Stimulated activated naive B cell treated with anti-CD40 and anti-IgM and Interleukin-4, amounts not matched to agents 10 μg/mL and 1 μg/mL and 100 μg/mL, for 72 hours (primary cell): ENCODE measurements around the gene EIF5A.

Experiments
- ATAC-seq, 2 donors: fragments of 150-1000 bp; cut with Tn5 transposase; replicated peaks; 2 replicates each; pipeline ENCODE4 v1.10.0; 2021; ENCODE audit warnings: moderate library complexity in 1 of 2
- DNase-seq: peaks from one replicate; pipeline ENCODE4 v3.0.0; 2021
- H3K27ac Mint-ChIP-seq: one replicate; pipeline ENCODE4 v1.8.0; 2022; ENCODE audit warnings: mild to moderate bottlenecking, mixed read lengths
- H3K27me3 Mint-ChIP-seq, 2 donors: one replicate each; pipeline ENCODE4 v1.8.0; 2022; ENCODE audit warnings: mixed read lengths in 2 of 2
- H3K36me3 Mint-ChIP-seq, 2 donors: one replicate each; pipeline ENCODE4 v1.8.0; 2022; ENCODE audit warnings: mixed read lengths in 2 of 2, mild to moderate bottlenecking in 1 of 2
- H3K4me1 Mint-ChIP-seq, 2 donors: one replicate each; pipeline ENCODE4 v1.8.0; 2022; ENCODE audit warnings: mixed read lengths in 2 of 2, mild to moderate bottlenecking in 1 of 2
- H3K4me3 Mint-ChIP-seq, 2 donors: one replicate each; pipeline ENCODE4 v1.8.0; 2022; ENCODE audit warnings: mild to moderate bottlenecking in 2 of 2, mixed read lengths in 2 of 2, moderate library complexity in 1 of 2
- H3K9me3 Mint-ChIP-seq, 2 donors: one replicate each; pipeline ENCODE4 v1.8.0; 2022; ENCODE audit warnings: mixed read lengths in 2 of 2, mild to moderate bottlenecking in 1 of 2

The EIF5A gene

GRCh38 chr17:7306911-7307685 is at the start of gene EIF5A:
EIF5A (plus strand) TSS chr17:7307628; CDS start chr17:7309636, 2,008 bp downstream.
- Mint-ChIP-seq H3K4me1 (peaks cover 28 to 47% of the 10 kb centered on the region in 2 donors), H3K36me3 (peaks cover 37 to 42% of the 10 kb centered on the region in 2 donors), H3K27me3 (peaks cover under 1 to 1% of the 10 kb centered on the region in 2 donors), H3K27ac (peak within 1 kb of the TSS; percentile 99), H3K9me3 (no peaks in the 10 kb centered on the region), H3K4me3 (peak within 1 kb of the TSS; percentile 87 to 90)
- DNase-seq = peak; percentile 98
- peak; percentile 75 to 82 for ATAC-seq

- ATAC-seq (no peak), DNase-seq (no peak)
- Mint-ChIP-seq H3K36me3 (peaks cover 27 to 28% of the 10 kb centered on the region in 2 donors), H3K27me3 (peaks cover 13 to 21% of the 10 kb centered on the region in 2 donors), H3K4me1 (peaks cover 18 to 40% of the 10 kb centered on the region in 2 donors), H3K9me3 (no peaks in the 10 kb centered on the region), H3K4me3 (no peak overlapping the region), H3K27ac (peak overlapping the region; percentile 20)
These were observed 48.5 kb upstream of the EIF5A start for GRCh38 chr17:7258731-7259554.

- peaks cover 25% of the 10 kb centered on the region in 2 donors for H3K36me3 Mint-ChIP-seq
- peak overlapping the region; percentile 7 for H3K27ac Mint-ChIP-seq
- H3K4me3 Mint-ChIP-seq = no peak overlapping the region
- H3K27me3 Mint-ChIP-seq = peaks cover 15 to 25% of the 10 kb centered on the region in 2 donors
- no peaks in the 10 kb centered on the region for H3K9me3 Mint-ChIP-seq
- H3K4me1 Mint-ChIP-seq = peaks cover 18 to 40% of the 10 kb centered on the region in 2 donors
- no peak for ATAC-seq
- DNase-seq = no peak
These were observed 47.9 kb upstream of the EIF5A start for GRCh38 chr17:7259555-7259889.

DNA sequence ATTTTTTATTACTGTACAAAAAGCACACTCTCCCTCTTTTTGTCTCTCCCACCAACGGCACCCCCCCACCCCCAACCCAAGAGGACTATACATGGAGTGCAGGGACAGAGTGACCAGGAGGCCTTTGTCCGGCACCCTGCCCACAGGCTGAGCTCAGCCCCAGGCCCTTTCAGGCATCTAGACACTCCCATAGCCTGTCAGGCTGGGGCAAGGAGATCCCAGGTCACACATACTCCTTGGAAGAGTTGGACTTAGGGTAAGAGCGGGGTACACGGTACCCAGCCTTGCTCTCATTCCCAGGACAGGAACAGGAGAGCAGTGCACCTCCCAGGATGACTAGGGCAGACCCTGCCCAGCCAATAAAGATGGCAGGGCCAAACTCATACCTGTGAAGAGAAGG is 47.3 kb upstream of the EIF5A start:
- no peaks in the 10 kb centered on the region for H3K9me3 Mint-ChIP-seq
- ATAC-seq (no peak), DNase-seq (no peak)
- H3K4me3 Mint-ChIP-seq = peak overlapping the region; percentile 50 to 66
- H3K4me1 Mint-ChIP-seq = peaks cover 18 to 35% of the 10 kb centered on the region in 2 donors
- H3K27me3 Mint-ChIP-seq = peaks cover 15 to 25% of the 10 kb centered on the region in 2 donors
- peak overlapping the region; percentile 81 for H3K27ac Mint-ChIP-seq
- H3K36me3 Mint-ChIP-seq = peaks cover 20 to 21% of the 10 kb centered on the region in 2 donors

DNA sequence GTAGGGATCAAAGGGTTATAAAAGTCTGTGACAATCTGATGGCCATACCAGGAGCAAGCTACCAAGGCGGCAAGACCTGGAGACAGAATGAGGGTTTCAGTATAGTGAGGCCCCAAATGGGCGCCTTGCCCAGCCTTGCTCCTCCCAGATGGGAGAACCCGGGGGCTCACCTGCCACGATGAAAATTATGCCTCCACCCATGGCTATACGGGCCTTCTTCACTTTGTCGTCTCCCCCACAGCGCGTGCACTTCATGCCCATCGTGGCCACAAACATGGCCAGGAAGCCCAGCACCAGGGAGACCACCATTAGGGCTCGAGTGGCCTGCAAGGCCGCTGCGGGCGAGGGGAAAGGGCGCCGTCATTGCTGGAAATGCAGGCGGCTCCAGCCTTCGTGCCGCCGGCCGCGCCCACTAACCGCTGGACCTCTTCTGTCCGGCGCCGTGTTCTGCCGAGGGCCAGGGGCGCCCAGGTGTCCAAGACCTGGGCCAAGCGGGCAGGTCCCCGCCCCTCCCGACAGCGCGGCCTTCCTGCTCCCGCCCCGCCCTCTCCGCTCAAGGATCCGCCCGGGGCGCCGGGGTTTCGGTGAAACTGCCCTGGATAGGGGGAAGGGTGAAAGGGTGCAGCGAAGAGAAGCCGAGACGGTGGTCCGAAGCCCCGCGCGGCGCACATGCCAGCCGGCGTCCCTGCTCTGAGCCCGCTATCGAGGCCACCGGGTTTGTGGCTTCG is 46.6 kb upstream of the EIF5A start:
- Mint-ChIP-seq H3K36me3 (peaks cover 20 to 21% of the 10 kb centered on the region in 2 donors), H3K9me3 (no peaks in the 10 kb centered on the region), H3K4me1 (peaks cover 18 to 35% of the 10 kb centered on the region in 2 donors), H3K4me3 (peak overlapping the region; percentile 66 to 81), H3K27me3 (peaks cover 15 to 25% of the 10 kb centered on the region in 2 donors), H3K27ac (no peak overlapping the region)
- ATAC-seq (peak; percentile 66 to 67), DNase-seq (no peak)

GRCh38 chr17:7261379-7262191 is 45.8 kb upstream of the EIF5A start:
- Mint-ChIP-seq H3K9me3 (no peaks in the 10 kb centered on the region), H3K27me3 (peaks cover 16 to 33% of the 10 kb centered on the region in 2 donors), H3K4me3 (peak overlapping the region; percentile 79 to 81), H3K27ac (peak overlapping the region; percentile 25), H3K36me3 (peaks cover 12 to 16% of the 10 kb centered on the region in 2 donors), H3K4me1 (peaks cover 18 to 36% of the 10 kb centered on the region in 2 donors)
- DNase-seq (no peak), ATAC-seq (peak; percentile 52 to 54)

DNA sequence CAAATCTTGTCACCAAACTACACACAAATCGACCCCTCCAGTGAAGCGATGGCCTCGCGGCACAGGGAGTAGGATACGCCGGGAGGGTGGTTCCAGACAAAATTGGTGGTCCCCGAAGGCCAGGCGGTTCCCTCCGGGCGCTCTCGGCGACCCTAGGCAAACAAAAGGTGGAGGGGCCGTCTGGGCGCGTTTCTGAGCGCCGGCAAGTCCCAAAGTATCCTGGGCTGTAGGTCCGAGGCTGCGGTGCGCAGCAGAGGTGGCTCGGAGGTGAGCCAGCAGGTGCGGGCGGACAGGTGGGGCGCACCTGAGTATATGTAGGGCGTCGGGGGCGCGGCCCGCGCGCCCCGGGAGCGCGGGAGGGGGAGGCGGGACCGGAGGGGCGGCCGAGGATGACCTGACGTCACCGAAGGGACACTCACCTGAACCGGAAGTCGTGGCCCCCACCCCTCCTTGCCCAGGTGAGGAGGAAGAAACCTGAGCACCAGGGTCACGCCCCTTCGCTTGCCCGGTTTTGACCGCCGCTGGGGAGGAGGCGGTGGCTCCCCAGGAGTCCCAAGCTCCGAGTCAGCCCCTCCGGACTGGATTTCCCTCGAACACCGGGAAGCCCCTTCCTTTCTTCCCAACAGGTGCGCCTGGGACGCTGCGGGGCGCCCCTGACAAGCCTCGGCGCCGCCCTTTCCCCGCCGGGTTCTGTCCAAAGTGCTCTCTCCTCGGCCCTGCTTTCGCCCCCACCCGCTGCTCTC is 45.1 kb upstream of the EIF5A start, which contains the start of gene CLDN7:
Gene CLDN7 (minus strand): TSS at position 287 of the 743 bp plus-strand sequence. CDS start 435 bp downstream, outside the sequence.
- Mint-ChIP-seq H3K4me1 (peaks cover 15 to 40% of the 10 kb centered on the region in 2 donors), H3K27ac (peak within 1 kb of the TSS; percentile 76), H3K4me3 (peak within 1 kb of the TSS; percentile 79 to 81), H3K9me3 (no peaks in the 10 kb centered on the region), H3K36me3 (peaks cover 8 to 10% of the 10 kb centered on the region in 2 donors), H3K27me3 (peaks cover 19 to 37% of the 10 kb centered on the region in 2 donors)
- DNase-seq (no peak), ATAC-seq (no peak)

DNA sequence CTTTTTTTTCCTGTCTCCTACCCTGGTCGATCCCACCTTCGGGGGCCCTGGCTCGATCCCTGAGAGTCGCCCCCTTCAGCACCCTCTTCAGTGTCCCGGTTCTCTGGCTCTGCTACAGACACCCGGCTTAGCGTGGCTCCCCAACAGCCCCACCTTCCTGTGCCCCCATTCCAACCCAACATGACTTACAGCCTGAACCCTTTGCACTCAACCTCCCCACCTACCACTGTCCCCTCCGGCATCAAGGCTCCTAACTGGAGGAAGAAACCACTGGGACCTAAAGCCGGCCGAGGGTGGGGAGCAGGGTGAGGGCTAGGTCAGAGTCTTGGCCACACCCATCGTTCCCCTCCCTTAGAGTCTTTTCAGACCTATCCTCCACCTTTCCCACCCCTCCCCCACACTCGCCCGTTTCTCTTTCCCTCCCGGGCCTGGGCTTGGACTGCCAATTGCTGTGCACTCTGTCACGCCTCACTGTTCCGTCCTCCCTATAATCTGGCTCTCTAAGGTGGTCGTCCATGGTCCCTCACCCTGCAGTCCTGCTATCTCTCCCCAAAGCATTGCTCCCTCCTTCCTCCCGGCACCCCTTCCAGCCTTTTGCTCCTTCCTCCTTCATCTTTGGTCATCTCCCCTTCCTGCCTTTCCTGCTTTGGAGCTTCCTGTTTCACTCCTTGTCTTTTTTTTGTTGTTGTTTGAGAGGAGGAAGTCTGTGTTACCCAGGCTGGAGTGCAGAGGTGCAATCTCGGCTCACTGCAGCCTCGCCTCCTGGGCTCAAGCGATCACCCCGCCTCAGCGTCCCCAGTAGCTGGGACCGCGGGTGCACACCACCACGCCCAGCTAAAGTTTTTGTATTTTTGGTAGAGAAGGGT is 44.3 kb upstream of the EIF5A start:
- H3K9me3 Mint-ChIP-seq = no peaks in the 10 kb centered on the region
- peak in 1 of 2 donors; percentile 19 for ATAC-seq

GRCh38 chr17:7263801-7264078 is 43.7 kb upstream of the EIF5A start:
- H3K36me3 Mint-ChIP-seq = peaks cover 4 to 6% of the 10 kb centered on the region in 2 donors

More for the DNA sequence above, 44.3 kb upstream of the EIF5A start:
- DNase-seq = no peak
- Mint-ChIP-seq H3K4me1 (peaks cover 15 to 40% of the 10 kb centered on the region in 2 donors), H3K27ac (peak overlapping the region; percentile 76), H3K27me3 (peaks cover 19 to 37% of the 10 kb centered on the region in 2 donors), H3K4me3 (peak overlapping the region; percentile 69 to 73), H3K36me3 (peaks cover 8 to 9% of the 10 kb centered on the region in 2 donors)

DNA sequence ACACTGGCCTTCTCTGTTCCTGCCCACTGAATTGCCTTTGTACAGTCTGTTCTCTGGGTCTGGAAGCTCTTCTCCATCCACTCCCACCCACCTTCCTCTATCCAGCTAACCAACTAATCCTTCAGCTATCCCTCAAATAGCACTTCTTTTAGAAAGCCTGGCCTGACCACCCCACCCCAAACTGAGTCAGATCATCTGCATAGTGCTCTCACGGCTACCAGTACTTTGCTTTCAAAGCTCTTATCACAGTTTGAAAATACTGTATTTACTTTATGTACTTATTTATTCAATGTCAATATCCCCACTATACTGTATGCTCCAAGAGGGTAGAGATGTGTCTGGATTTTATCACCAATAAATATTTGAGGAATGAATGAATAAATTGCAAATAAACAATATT is 40.6 kb upstream of the EIF5A start:
- no peak for DNase-seq
- peaks cover 0 to 3% of the 10 kb centered on the region in 2 donors for H3K36me3 Mint-ChIP-seq
- H3K9me3 Mint-ChIP-seq = no peaks in the 10 kb centered on the region
- H3K4me3 Mint-ChIP-seq = no peak overlapping the region
- H3K4me1 Mint-ChIP-seq = peaks cover 10 to 28% of the 10 kb centered on the region in 2 donors
- no peak for ATAC-seq
- peaks cover 19 to 56% of the 10 kb centered on the region in 2 donors for H3K27me3 Mint-ChIP-seq
- no peak overlapping the region for H3K27ac Mint-ChIP-seq

More at GRCh38 chr17:7263801-7264078, 43.7 kb upstream of the EIF5A start:
- no peak overlapping the region for H3K27ac Mint-ChIP-seq
- H3K4me1 Mint-ChIP-seq = peaks cover 15 to 40% of the 10 kb centered on the region in 2 donors
- ATAC-seq (no peak), DNase-seq (no peak)
- peaks cover 19 to 42% of the 10 kb centered on the region in 2 donors for H3K27me3 Mint-ChIP-seq
- no peaks in the 10 kb centered on the region for H3K9me3 Mint-ChIP-seq
- H3K4me3 Mint-ChIP-seq = peak overlapping the region; percentile 69 to 73

GRCh38 chr17:7279448-7279847 is 28.0 kb upstream of the EIF5A start:
- Mint-ChIP-seq H3K36me3 (no peaks in the 10 kb centered on the region), H3K27me3 (peaks cover 22 to 24% of the 10 kb centered on the region in 2 donors), H3K27ac (no peak overlapping the region), H3K9me3 (no peaks in the 10 kb centered on the region), H3K4me3 (no peak overlapping the region), H3K4me1 (peaks cover 25 to 30% of the 10 kb centered on the region in 2 donors)
- ATAC-seq (no peak), DNase-seq (no peak)

DNA sequence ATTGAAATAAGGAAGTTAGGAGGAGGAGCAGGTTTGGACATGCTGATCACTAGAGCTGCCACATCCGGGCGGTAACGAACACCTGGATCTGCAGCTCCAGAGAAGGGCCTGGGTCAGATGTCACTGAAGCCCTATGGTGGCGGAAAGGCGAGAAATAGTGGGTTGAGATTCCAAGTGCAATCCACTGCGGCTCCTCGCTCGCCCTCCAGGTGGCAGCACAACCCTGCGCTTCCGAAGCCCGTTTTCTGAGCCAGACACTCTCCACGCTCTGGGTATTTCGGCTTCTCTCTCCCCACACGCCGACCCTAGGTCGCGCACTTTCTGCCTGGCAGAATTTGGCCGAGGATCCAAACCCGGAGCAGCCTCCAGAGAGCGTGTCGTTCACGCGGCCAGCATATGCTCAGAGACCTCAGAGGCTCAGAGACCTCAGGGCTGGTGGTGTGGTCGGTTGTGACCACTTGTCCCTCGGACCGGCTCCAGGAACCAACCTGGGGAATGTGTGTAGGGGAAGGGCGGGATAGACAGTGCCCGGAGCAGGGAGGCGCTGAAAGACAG is 26.8 kb upstream of the EIF5A start:
- DNase-seq (peak; percentile 78), ATAC-seq (peak; percentile 82 to 87)
- Mint-ChIP-seq H3K9me3 (no peaks in the 10 kb centered on the region), H3K4me1 (peaks cover 25 to 30% of the 10 kb centered on the region in 2 donors), H3K27ac (peak overlapping the region; percentile 89), H3K4me3 (peak overlapping the region; percentile 83 to 88), H3K36me3 (no peaks in the 10 kb centered on the region), H3K27me3 (peaks cover 29 to 35% of the 10 kb centered on the region in 2 donors)
